ENCODE results near the gene CBLB. TPM values are rescaled to one million over a fixed set of nuclear protein-coding genes. Genes with fewer than 3 reads are reported as not detected.

Gene CBLB
- total RNA-seq, 1 experiment from 2014 or later, result 23.9 TPM

- H3K36me3 ChIP-seq (ENCODE audit: low read depth, low read length), result no peaks in the 10 kb centered on the region
- H3K27ac ChIP-seq (ENCODE audit: low read length), result no peak overlapping the region
- H3K4me2 ChIP-seq (ENCODE audit: low read length), result 0 out of 2 replicates have a peak overlapping the region, but pooled peaks have one; percentile 7
- H3K4me3 ChIP-seq (ENCODE audit: low read length), result no peak overlapping the region
- BruUV-seq (replicated peaks), result no TSS peak
- no peaks in the 10 kb centered on the region for H3K9me3 ChIP-seq (ENCODE audit: low read length)
- no peaks in the 10 kb centered on the region for H3K9me2 ChIP-seq (replicated peaks; ENCODE audit: low read length)
- no peaks in the 10 kb centered on the region for H3K27me3 ChIP-seq (ENCODE audit: low read length)
- ChIA-PET POLR2A (ENCODE audit: unreplicated experiment) (no interaction called here), CTCF (no interaction called here)
- H3K9ac ChIP-seq (ENCODE audit: low read length), result no peak overlapping the region
- peaks cover 11% of the 10 kb centered on the region for H3K4me1 ChIP-seq (ENCODE audit: insufficient read depth, low read length)
- no peaks in the 10 kb centered on the region for H3F3A ChIP-seq (ENCODE audit: low read length, unreplicated experiment)
- no peaks in the 10 kb centered on the region; the same call in 1 of the 2 replicates for H4K20me1 ChIP-seq (ENCODE audit: low read length)
- no peaks in the 10 kb centered on the region for H3K79me2 ChIP-seq (ENCODE audit: low read length)
- no peak overlapping the region for H2AFZ ChIP-seq (ENCODE audit: low read length)
- DNase-seq, result no peak
- TF ChIP-seq CTCF (conservative IDR thresholded peaks at IDR 0.05; ENCODE audit: low read depth, low read length) (no peak), EZH2 (IDR thresholded peaks at IDR 0.05; ENCODE audit: low read length, unreplicated experiment) (no peak), EZH2phosphoT487 (IDR thresholded peaks at IDR 0.05; ENCODE audit: borderline replicate concordance, low read length) (no peak)
- ATAC-seq, result peak; percentile 42; the same call in 1 of the 2 replicates
- intact Hi-C loops (cut with micrococcal nuclease), result no loop called here
Measured at GRCh38 chr3:105791131-105791530, 77.7 kb downstream of the CBLB start.

GRCh38 chr3:105790534-105790933 lies 78.3 kb downstream of the CBLB start:
- BruUV-seq (replicated peaks), result no TSS peak
- H3F3A ChIP-seq (ENCODE audit: low read length, unreplicated experiment), result no peaks in the 10 kb centered on the region
- H3K79me2 ChIP-seq (ENCODE audit: low read length), result no peaks in the 10 kb centered on the region
- no peak for TF ChIP-seq CTCF (conservative IDR thresholded peaks at IDR 0.05; ENCODE audit: low read depth, low read length)
- TF ChIP-seq EZH2phosphoT487 (IDR thresholded peaks at IDR 0.05; ENCODE audit: borderline replicate concordance, low read length), result no peak
- TF ChIP-seq EZH2 (IDR thresholded peaks at IDR 0.05; ENCODE audit: low read length, unreplicated experiment), result no peak
- ATAC-seq (no peak), DNase-seq (no peak)
- H3K27ac ChIP-seq (ENCODE audit: low read length), result no peak overlapping the region
- no peaks in the 10 kb centered on the region for H3K9me2 ChIP-seq (replicated peaks; ENCODE audit: low read length)
- POLR2A ChIA-PET (ENCODE audit: unreplicated experiment), result no interaction called here
- no peak overlapping the region for H3K4me2 ChIP-seq (ENCODE audit: low read length)
- H3K9me3 ChIP-seq (ENCODE audit: low read length), result no peaks in the 10 kb centered on the region
- no peak overlapping the region for H3K4me3 ChIP-seq (ENCODE audit: low read length)
- H2AFZ ChIP-seq (ENCODE audit: low read length), result no peak overlapping the region
- CTCF ChIA-PET, result no interaction called here
- no peaks in the 10 kb centered on the region for H3K27me3 ChIP-seq (ENCODE audit: low read length)
- H3K4me1 ChIP-seq (ENCODE audit: insufficient read depth, low read length), result peaks cover 11% of the 10 kb centered on the region
- H3K9ac ChIP-seq (ENCODE audit: low read length), result no peak overlapping the region
- no peaks in the 10 kb centered on the region; the same call in 1 of the 2 replicates for H4K20me1 ChIP-seq (ENCODE audit: low read length)
- no peaks in the 10 kb centered on the region for H3K36me3 ChIP-seq (ENCODE audit: low read depth, low read length)
- intact Hi-C loops (cut with micrococcal nuclease), result no loop called here

- Histone ChIP-seq H3K27me3 (ENCODE audit: low read length) (no peaks in the 10 kb centered on the region), H3K36me3 (ENCODE audit: low read depth, low read length) (no peaks in the 10 kb centered on the region), H4K20me1 (ENCODE audit: low read length) (no peaks in the 10 kb centered on the region; the same call in 1 of the 2 replicates), H3K4me3 (ENCODE audit: low read length) (no peak overlapping the region), H3K79me2 (ENCODE audit: low read length) (no peaks in the 10 kb centered on the region), H3K4me1 (ENCODE audit: insufficient read depth, low read length) (peaks cover 11% of the 10 kb centered on the region), H3K4me2 (ENCODE audit: low read length) (no peak overlapping the region), H3F3A (ENCODE audit: low read length, unreplicated experiment) (no peaks in the 10 kb centered on the region), H2AFZ (ENCODE audit: low read length) (no peak overlapping the region), H3K9ac (ENCODE audit: low read length) (no peak overlapping the region), H3K27ac (ENCODE audit: low read length) (no peak overlapping the region), H3K9me2 (replicated peaks; ENCODE audit: low read length) (no peaks in the 10 kb centered on the region), H3K9me3 (ENCODE audit: low read length) (no peaks in the 10 kb centered on the region)
- TF ChIP-seq EZH2phosphoT487 (IDR thresholded peaks at IDR 0.05; ENCODE audit: borderline replicate concordance, low read length), result no peak
- DNase-seq (no peak), ATAC-seq (no peak)
- intact Hi-C loops (cut with micrococcal nuclease), result no loop called here
- CTCF ChIA-PET, result no interaction called here
- BruUV-seq (replicated peaks), result no TSS peak
- POLR2A ChIA-PET (ENCODE audit: unreplicated experiment), result no interaction called here
Measured at GRCh38 chr3:105788593-105788992, 80.2 kb downstream of the CBLB start.

Measured in PC-3 (cell line).